ENCODE measurements around the gene LEMD1.
A peak's percentile ranks its signal among the peaks of the same experiment; 100 is the strongest.
"Not testable (repeated sequence)": the region's sequence is repeated elsewhere in the genome, so short reads cannot be mapped to it uniquely, and the experiment has no call there.

LEMD1 gene

DNA sequence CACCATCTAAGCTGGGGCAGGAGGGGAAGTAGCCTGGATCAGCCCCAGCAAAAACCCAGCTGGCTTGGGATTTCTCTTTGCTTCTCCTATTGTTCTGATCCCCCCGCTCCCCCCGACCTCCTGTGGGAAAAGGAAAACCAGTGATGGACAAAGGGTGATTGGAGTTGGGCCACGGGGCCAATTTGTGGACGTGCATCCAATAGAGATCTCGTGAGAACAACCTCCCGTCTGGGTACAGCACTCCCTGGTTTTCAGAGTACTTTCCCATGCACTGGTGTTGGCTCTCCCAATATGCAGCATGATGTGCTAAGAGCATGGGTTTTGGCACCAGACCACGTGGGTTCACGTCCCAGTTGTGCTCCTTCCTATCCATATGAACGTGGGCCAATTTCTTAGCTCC, 25.0 kb upstream of the LEMD1 start:
- no peak for DNase-seq (ENCODE audit: low spot score)

DNA sequence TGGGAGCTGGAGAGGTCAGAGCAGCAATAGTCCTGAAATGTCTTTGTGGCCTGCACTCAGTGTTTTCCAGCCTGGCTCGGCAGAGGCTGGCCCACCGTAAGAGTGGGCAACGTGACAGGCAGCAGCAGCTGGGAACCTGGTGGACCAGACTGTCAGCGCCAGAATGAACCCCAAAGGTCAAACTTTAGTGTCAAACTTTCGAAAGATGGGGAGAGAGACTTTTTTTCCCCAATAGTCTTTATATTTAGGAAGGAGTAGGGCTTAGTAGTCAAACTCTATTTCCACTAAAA, 23.7 kb upstream of the LEMD1 start:
- no peak for DNase-seq (ENCODE audit: low spot score)

DNA sequence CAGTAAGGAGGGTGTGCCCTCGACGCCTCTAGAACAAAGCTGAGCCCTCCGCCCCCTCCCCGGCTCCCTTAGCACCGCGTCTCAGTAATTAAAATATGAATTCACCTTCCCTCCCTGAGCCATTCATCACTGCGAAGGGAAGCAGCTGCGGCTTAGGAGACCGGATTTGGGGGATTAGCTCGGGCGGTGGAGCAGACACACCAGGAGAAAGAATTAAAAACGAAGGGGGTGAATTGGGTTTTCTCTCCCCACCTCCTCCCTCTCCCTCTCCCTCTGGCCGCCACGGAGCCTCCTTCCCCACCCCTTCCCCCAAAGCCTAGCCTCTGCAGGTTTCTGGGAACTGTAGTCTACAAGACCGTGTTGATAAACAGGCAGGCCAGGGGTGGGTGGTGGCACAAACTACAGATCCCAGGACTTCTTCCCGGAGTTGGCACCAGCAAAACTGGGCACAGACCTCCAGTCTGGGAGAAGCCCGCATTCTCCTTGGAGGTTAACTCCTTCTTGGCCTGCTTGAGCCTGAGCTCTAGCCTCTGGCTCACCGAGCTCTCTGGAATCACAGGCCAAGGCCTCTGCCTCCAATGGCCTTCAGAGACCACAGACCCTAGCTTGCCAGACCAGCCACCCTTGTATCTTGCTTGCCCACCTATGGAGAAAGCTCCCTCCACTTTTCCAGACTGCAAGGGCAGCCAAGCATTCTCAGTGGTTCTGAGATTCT, 23.2 kb upstream of the LEMD1 start:
- peak; percentile 87 for DNase-seq (ENCODE audit: low spot score)

DNA sequence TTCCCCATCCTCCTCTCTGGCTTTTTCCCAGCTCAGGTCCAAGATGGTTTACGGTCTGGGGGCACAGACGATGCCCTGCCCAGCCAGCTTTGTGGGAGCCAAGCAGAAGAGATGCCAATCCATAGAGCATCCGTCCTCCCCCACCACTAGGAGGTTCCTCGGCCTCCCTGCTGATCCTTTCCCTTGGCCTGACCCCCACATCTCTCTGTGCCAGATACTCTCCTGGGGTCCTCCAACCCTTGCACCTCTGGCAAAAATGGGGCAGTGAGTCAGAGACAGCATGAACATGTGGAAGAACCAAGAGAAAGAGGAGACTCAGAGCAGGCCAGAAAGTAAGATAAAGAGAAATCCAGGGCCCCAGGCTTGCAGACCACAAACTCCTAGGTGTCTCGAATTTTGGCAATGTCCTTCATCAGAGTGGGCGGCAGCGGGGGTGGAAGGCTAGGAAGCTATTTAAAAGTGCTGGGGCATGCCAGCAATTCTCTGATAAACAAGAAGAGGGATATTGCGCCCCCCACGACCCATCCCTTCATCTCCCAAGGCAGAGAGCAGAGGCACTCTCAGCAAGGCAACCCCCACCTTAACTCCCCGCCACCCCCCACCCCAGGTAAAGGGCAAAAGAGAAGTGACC, 22.6 kb upstream of the LEMD1 start:
- no peak for DNase-seq (ENCODE audit: low spot score)

DNA sequence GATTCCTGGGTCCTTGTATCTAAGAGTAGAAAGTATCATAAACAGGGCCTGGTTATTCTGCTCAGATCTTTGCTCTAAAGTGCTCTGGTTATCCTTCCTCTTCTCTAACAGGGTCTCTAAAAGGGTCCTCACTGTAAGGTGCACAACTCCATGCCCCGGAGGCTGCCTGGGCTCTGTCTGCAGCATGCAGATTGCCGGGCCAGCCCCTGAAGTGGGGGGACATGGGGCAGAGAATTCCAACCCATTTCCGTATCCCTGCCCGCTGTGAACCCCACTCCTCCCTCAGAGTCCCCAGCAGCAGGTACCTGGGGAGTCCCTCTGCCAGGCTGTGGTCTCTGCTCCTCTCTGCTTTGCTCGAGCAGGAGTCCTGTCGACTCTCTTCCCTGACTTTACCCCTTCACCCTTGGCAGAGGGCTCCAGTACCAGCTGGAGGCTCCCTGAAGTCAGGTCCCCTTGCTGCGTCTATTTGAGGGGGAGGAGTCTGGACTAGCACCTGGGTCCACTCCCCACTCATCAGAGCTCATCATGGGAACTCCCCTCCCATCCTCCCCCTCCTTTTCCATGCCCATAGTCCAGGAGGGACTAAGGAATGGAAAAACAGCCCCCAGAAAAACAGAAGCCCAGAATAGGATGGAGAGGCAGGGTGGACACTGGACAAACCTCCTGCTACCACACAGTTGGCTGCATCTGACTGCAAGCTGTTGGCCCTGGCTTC, 21.9 kb upstream of the LEMD1 start:
- DNase-seq (ENCODE audit: low spot score), result no peak

DNA sequence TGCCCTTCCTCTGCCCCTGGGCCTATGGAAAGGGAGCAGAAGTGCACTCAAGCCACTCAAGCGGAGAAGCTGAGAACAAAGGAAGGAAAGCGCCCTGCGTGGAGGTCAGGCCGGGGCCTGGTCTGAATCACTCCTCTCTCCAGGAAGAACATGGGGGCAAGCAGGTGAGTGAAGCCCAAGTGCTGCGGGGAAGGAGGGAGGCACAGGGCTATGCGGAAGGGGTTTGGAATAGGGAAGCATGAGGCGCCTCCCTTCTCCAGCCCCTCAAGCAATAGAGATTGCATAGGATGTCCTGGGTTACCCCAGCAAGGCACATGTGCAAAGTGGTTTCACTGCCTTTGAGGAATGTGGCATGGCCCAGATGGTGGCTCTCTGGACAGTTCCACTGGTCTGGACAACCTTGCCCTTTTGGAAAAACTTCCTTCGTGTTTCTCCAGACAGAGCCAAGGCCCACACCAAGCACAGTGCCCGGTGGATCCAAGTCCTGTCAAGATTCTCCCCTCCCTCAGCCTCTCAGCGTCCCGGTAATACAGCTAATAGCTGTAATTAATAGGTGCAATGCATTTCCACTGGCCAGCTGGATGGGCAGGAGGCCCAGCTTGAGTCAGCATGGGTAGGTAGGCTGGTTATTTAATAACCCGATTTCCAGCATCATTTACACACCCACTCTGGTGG, 20.3 kb upstream of the LEMD1 start:
- no peak for DNase-seq (ENCODE audit: low spot score)

DNA sequence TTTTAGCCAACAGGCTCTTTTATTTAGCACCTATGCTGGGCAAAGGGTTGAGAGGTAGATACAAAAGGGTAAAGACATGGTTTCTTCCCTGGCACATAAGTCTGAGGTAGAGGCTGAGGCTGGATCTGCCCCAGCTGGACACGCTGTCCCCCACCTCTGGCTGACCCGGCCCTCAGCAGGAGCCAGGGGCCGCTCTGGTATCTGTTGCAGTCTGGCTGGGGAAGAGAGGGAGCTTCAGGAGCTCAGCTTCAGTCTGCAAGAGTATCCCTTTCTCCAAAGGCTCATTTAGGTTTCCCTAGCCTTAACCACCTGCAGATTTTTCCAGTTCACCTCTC, 19.8 kb upstream of the LEMD1 start:
- DNase-seq (ENCODE audit: low spot score), result no peak

DNA sequence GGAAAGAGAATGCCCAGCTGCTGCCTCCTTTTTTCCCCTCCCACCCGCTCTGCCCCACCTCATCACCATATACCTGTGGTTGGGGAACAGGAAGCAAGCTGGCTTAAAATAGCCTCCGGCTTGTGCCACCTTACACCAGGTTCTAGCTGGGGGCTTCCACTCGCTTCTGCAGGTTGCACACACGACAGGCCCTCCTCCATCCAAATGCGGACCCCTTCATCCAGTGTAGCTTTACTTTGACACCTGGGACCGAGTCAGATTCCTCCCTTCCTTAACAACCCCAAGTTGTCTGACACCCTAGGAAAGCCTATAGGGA, 19.4 kb upstream of the LEMD1 start:
- DNase-seq (ENCODE audit: low spot score), result no peak

DNA sequence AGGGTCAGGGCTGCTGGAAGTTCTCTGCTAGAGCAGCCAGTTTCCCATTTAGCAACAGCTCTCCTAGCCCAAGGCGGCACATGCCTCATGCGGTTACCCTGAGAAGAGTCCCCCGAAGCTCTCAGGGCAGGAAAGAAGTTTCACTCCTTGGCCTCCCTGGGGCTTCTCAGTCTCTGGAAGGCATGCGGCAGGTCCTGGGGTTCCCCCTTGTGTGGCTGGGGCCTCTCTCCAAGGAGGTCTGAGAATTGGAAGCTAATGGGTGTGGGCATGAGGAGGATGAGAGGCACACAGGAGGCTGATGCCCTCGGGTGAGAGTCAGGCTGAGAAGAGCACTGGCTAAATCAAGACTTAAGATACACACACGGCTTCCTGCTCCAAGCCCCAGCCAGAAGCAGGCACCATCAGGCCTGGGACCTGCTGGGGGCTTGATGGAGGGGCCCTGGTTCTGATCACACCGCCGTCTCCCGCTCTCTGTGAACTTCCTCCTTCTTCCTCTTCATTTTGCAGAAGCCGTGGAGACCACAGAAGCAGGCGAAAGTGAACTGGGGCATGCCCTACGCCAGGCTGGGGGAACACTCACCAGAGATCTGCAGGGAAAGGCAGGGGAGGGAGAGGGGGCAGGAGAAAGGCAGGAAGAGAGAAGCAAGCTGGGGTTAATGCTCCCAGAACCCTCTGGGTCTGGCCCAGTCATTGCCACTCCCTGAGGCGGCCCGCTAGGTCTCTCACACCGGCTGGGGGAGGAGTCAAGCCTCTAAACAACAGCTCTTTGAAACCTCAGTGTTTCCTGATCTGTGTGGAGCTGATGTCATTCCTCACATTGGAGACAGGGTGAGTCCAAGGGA, 18.8 kb upstream of the LEMD1 start:
- peak; percentile 43 for DNase-seq (ENCODE audit: low spot score)

DNA sequence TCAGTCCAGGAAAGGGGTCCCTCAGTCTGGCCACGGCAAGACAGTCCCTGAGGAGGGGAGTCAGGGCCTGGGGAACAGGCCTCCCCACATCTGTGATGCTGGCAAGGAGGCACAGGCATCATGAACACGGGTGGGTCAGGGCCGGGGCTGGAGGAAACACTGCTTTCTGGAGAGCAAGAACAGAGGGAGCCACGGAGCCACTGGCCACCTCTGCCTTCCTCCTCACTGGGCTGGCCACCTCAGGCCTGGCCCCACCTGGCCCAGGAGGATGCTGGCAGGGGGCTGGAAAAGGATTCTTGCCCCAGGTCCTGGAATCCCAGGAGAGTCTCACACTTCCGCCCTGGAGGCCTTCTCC, 18.2 kb upstream of the LEMD1 start:
- no peak for DNase-seq (ENCODE audit: low spot score)

DNA sequence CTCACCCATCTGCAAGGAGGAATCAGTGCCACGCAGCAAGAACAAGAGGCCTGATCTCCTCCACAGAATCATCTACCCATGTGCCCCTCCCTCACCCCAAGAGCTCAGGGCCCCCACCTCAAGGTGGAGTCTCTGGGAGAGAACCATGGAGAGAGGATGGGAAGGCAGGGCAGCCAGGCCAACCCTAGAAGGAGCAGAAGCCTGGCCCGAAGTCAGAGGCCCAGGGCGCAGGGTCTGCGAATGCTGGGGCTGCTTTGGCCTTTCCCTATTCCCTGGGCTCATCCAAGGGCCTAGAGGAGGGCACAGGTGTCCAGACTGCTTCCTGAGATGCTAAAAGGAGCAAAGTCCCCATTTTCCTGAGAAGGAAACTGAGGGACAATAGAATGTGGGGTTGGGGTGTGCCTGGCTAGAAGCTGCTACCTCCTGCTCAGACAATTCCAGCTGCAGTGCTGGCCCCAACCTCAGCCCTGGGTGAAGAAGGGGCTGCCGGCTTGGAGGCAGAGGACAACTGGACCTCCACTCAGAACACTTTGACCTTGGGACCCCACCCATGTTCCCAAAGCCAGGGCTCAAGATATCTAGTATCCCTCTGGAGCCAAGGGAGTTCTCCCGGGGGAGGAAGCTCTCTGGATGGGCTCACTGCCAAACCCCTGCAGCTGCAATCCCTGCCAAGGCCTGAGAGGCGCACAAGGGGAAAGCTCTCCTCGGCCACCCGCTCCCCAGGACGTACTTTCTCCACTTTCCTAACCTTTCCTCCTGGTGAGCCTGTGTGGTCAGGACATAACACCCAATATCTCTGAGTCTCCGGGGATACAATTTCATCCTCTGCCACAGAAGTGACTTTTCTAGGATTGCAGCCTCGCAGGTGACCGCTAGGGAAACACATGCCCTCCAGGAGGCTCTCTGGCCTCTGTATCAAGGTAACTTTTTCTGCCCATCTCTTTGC, 16.6 kb upstream of the LEMD1 start:
- DNase-seq (ENCODE audit: low spot score), result peak; percentile 84

DNA sequence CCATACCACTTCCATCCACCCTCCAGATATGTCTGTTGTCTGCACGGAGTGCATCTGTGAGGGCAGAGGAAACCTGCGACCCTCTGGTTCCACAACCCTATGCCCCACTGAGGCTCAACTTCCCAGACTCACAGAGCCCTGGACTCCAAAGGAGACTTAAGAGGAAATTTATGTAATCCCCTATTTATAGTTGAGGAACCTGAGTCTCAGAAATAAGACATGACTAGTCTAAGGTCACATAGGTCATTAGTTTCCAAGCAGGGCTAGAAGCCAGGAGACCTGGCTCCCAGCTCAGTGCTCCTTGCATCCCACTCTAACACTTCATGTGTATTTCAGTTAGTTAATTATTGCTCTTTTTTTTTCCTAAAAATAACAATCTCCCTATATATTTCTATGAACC, 15.7 kb upstream of the LEMD1 start:
- no peak for DNase-seq (ENCODE audit: low spot score)

DNA sequence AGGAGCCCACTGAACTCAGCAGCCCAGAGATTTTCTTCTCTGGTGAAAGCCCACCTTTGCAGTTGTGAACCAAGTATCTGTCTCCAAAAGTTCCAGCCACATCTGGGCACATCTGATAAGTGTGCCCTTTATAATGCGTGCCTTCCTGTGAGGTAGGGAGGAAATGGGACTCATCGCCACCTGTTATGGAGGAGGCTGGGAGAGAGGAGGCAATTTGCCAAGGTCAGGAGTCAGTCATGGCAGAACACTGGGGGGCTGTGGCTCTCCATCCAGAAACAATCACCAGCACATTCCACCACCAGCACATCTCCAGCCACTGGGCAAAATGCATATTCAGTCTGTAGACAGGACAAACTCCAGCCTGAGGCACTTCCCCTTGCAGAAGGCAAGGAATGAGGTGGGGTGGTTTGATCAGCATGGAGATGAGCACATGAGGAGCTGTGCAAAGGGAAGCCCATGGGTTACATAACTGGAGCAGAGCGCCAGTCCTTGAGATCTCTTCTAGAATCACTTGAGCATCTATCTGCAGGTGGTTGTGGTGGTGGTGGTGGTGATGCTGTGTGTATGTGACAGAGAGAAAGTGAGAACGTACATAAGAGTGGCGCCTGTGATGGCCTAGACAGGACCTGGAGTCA, 15.0 kb upstream of the LEMD1 start:
- DNase-seq (ENCODE audit: low spot score), result no peak

DNA sequence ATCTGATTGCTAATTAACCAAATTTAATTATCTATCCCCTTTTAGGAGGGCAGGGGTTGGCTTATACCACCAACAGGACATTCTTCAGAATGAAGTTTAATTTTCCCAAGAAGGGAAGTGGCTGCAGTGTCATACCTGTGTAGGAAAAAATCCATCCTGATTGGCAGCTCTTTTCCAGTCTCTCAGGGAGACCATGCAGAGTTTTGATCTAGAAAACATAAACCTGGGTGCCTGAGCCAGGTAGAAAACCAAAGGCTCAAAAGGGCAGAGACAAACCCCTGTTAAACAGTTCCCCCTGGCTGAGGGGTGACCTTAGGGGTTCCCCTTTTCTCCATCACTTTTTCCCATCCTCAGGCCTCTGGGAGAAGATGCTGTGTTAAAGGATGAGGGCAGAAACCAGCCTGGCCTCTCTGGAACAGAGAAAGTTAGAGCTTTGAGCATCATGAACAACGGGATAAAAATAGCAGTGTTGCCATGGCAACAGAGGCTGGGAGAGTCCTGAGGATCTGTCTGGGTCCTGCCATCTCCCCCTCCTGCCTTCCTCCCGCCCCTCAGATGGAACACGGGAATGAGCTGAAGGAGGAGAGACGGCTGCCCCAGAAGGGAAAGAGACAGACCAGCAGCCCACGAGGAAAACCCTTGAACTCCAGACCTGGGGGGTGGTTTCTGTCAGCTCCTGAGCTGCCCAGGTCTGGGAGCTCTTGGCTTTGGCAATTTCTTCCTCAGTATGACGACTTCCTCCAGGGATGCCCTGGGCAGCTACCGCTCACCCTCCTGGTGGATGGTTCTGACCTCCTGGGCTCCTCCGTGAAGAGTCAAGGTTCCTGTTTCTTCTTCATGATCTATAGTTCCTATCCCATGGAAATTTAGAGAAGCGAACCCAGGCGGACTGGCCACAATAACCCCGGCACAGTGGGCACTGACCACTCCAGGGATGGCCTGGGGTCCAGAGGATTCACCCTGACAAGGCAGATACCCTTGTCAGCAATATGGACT, 14.0 kb upstream of the LEMD1 start:
- peak; percentile 69 for DNase-seq (ENCODE audit: low spot score)

DNA sequence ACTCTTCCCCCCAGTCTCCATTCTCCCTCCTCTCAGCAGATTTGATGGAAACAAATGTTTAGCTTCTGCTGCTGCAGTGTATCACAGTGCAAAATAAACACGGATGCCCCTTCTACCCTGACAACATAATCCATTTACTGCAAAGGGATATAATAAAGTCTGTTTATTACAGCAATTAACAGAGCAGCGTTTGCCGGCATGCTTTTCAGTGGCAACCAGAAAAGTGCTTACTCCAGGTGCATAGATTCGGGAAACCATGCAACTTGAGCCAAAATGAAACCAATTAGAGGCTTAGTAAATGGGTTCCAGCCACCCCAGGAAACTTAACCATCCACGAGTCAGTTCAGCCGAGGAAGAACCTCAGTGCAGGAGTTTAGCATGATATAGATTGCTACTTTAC, 12.9 kb upstream of the LEMD1 start:
- no peak for DNase-seq (ENCODE audit: low spot score)

DNA sequence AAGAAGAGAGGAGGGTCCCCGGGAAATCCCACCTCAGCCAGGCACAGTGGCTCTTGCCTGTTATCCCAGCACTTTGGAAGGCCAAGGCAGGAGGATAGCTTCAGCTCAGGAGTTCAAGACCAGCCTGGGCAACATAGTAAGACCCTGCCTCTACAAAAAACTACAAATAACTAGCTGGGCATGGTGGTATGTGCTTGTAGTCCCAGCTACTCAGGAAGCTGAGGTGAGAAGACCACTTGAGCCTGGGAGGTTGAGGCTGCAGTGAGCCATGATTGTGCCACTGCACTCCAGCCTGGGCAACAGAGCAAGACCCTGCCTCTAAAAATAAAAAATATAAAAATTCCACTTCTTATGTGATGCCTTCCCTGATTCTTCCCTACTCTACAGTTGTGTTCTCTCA, 10.8 kb upstream of the LEMD1 start:
- not testable (repeated sequence) for DNase-seq (ENCODE audit: low spot score)

DNA sequence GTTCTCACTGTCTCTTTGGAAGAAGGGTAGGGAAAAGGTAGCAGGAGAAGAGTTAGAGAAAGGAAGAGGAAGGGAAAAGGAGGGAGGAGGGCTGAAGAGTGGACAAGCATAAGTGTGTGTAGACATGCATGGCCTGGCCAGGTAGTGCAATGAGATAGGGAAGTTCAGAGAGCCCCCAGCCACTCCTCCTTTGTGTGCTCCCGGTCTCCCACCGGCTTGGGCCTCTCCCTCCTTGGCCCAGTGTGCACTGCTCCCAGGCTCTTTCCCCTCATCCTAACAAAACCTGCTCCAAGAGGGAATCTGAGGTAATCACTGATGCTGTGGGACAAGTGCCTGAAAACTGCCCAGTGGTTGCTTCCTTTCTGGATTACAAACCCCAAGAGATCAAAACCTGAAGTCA, 10.3 kb upstream of the LEMD1 start:
- DNase-seq (ENCODE audit: low spot score), result no peak

DNA sequence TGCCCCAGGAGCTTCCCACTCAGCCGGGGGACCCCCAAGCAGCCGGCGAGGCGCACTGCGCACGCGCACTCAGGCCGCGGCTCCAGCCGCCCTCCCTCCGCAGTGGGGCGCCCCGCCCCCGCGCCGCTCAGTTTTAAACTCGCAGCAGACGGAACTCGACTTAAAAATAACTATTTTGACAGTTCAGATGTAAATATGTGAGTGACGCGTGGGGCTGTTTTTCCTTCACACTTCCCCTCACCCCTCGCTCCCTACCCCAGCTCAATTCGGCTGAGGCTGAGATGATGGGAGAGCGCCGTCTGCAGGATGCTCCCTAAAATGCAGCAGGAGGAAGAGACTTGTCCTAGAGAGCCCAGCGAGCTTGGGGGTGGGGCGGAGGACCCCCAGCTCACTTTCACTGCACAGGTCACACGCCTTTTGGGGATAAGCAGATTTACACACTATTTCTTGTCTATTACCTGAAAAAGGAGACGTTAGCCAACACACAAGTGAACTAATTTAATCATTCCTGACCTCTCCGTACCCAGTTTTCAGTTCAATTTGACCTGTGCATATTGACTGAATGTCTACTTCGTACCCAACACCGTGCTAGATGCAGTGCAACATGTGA, 8.9 kb upstream of the LEMD1 start:
- DNase-seq (ENCODE audit: low spot score), result peak; percentile 81

Measured in Ammon's horn (tissue), 1 donor.